Transverse colon (tissue), 4 donors: ENCODE data around the gene KCNJ9.

ENCODE experiments used
- EP300 ChIP-seq: sonication (generic); formaldehyde crosslinking; IDR thresholded peaks from one replicate; pipeline ENCODE4 v1.6.1; 2017; ENCODE audit warnings: antibody characterized with exemption, low read depth
- POLR2A ChIP-seq: fragments of 450-650 bp; IDR thresholded peaks from one replicate; pipeline ENCODE4 v1.6.1; 2016; ENCODE audit warnings: antibody characterized with exemption, mild to moderate bottlenecking, moderate library complexity
- POLR2AphosphoS5 ChIP-seq, 3 donors: sonication (generic); formaldehyde crosslinking; IDR thresholded peaks; one replicate each; pipeline ENCODE4 v1.6.1; 2016; ENCODE audit warnings: antibody characterized with exemption in 3 of 3
- TF ChIP-seq, protein P1 (sequence below), 5 experiments: fragments of 200-600 bp in 3 of 5; fragments of 450-650 bp in 2 of 5; sonication (generic) in 3 of 5; IDR thresholded peaks; 1 replicate in 2 of 5; 2 replicates in 3 of 5; pipeline ENCODE4 v1.5.1; 2016 to 2017; ENCODE audit warnings: antibody characterized with exemption in 5 of 5, inconsistent platforms in 3 of 5, mild to moderate bottlenecking in 2 of 5, moderate library complexity in 1 of 5

DNA sequence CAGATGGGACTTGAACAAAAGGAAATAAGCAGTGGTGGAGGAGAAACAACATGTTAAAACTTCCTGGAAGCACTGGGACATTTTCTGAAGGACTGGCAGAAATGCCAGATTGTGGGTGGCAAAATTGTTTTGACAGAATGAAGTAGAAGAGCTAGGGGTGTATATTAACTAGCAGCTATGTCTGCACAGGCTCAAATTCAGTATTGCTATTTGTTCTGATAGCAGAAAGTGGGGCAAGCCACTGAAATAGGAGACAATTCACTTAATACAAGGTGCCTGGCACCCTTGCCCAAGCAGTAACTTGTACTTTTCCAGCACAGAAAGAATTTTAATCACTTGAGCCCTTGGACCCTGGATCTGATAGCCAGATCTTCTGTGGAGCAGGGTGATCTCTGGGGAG, 37.8 kb upstream of the KCNJ9 start:
- TF ChIP-seq, protein P1, sequence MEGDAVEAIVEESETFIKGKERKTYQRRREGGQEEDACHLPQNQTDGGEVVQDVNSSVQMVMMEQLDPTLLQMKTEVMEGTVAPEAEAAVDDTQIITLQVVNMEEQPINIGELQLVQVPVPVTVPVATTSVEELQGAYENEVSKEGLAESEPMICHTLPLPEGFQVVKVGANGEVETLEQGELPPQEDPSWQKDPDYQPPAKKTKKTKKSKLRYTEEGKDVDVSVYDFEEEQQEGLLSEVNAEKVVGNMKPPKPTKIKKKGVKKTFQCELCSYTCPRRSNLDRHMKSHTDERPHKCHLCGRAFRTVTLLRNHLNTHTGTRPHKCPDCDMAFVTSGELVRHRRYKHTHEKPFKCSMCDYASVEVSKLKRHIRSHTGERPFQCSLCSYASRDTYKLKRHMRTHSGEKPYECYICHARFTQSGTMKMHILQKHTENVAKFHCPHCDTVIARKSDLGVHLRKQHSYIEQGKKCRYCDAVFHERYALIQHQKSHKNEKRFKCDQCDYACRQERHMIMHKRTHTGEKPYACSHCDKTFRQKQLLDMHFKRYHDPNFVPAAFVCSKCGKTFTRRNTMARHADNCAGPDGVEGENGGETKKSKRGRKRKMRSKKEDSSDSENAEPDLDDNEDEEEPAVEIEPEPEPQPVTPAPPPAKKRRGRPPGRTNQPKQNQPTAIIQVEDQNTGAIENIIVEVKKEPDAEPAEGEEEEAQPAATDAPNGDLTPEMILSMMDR (IDR thresholded peaks at IDR 0.05): no peak
- no peak for TF ChIP-seq POLR2AphosphoS5 (IDR thresholded peaks at IDR 0.05)
- no peak for TF ChIP-seq POLR2A
- TF ChIP-seq EP300: no peak
